A549 (cell line): ENCODE results near the gene MTG1.

Experiments used
- CTCF ChIP-seq: fragments of >200 bp; sonication (Bioruptor Twin); formaldehyde crosslinking; IDR thresholded peaks from 3 replicates; pipeline ENCODE4 v1.5.1; 2016
- HDAC2 ChIP-seq: fragments of 200-600 bp; sonication (generic); IDR thresholded peaks from 2 replicates; pipeline ENCODE4 v1.6.1; 2016
- JUNB ChIP-seq: fragments of >200 bp; sonication (Bioruptor Twin); formaldehyde crosslinking; IDR thresholded peaks from 2 replicates; pipeline ENCODE4 v1.6.1; 2016
- NFE2L2 ChIP-seq: fragments of 150-350 bp; conservative IDR thresholded peaks from 2 replicates; pipeline ENCODE4 v1.6.1; 2014; ENCODE audit warnings: low read length
- TF ChIP-seq, protein P1 (sequence below): fragments of 450-650 bp; IDR thresholded peaks from 2 replicates; pipeline ENCODE4 v1.6.1; 2014; ENCODE audit warnings: antibody characterized with exemption
- TF ChIP-seq, protein P2 (sequence below): fragments of >200 bp; sonication (Bioruptor Twin); formaldehyde crosslinking; IDR thresholded peaks from 3 replicates; pipeline ENCODE4 v1.6.1; 2016

DNA sequence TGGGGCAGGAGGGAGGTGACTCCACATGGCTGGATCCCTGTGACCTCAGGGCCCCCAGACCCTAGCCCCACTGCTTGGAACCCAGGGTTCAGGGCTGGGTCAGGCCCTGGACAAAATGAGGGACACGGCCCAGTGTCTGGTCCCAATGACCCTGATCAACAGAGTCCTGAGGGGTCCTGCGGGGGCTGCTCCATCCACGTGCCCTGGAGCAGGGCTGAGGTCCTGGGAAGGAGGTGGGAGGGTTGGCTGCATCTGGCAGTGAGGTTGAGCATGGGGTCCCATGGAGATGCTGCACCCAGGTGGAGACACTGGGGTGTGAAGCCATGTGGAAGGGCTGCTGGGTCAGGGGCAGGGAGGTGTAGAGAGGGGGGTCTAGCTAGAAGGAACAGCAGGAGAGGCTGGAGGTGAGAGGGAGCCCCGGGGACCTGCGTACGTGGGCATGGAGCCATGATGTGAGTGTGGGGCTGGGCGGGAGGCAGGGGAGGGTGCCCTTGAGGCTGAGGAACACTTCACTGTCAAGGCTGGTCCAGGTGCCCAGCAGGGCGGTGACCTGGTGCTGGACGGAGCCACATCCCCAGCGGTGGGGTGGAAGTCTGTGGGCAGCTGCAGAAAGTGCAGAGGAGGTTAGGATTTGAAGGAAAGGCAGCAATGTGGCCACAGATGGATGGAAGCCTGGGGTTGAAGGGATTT, 60.4 kb downstream of the MTG1 start:
- TF ChIP-seq NFE2L2, result no peak
- TF ChIP-seq, protein P1, sequence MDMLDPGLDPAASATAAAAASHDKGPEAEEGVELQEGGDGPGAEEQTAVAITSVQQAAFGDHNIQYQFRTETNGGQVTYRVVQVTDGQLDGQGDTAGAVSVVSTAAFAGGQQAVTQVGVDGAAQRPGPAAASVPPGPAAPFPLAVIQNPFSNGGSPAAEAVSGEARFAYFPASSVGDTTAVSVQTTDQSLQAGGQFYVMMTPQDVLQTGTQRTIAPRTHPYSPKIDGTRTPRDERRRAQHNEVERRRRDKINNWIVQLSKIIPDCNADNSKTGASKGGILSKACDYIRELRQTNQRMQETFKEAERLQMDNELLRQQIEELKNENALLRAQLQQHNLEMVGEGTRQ, result no peak
- TF ChIP-seq, protein P2, sequence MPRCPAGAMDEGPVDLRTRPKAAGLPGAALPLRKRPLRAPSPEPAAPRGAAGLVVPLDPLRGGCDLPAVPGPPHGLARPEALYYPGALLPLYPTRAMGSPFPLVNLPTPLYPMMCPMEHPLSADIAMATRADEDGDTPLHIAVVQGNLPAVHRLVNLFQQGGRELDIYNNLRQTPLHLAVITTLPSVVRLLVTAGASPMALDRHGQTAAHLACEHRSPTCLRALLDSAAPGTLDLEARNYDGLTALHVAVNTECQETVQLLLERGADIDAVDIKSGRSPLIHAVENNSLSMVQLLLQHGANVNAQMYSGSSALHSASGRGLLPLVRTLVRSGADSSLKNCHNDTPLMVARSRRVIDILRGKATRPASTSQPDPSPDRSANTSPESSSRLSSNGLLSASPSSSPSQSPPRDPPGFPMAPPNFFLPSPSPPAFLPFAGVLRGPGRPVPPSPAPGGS, result no peak
- no peak for TF ChIP-seq CTCF
- no peak for TF ChIP-seq JUNB
- TF ChIP-seq HDAC2, result no peak
